GM21423 (cell line): ENCODE results near the gene DYNLRB1.

Source experiments
- ATAC-seq: cut with Tn5 transposase; IDR thresholded peaks from one replicate; pipeline ENCODE4 v1.9.1; 2021; ENCODE audit warnings: mild to moderate bottlenecking, moderate library complexity; ENCODE audit not compliant: unreplicated experiment

The DYNLRB1 gene

DNA sequence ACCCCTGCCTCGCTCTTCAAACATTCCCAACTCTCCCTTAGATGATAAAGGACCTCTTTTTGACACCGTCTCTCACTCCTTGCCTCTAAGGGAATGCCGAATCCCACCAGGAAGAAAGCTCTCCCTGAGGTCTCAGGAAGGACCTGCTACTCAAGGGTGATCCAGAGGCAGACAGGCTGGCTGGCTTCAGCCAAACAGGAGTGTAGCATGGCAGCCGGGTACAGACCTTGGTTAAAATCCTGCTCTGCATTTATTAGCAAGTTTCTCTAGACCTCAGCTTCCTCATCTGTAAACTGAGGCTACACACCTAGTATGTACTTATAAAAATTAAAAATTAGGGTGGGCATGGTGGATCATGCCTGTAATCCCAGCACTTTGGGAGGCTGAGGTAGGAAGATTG, 59.5 kb downstream of the DYNLRB1 start:
- ATAC-seq, result no peak

- no peak for ATAC-seq
Observed at GRCh38 chr20:34577061-34577460, 60.8 kb downstream of the DYNLRB1 start.

DNA sequence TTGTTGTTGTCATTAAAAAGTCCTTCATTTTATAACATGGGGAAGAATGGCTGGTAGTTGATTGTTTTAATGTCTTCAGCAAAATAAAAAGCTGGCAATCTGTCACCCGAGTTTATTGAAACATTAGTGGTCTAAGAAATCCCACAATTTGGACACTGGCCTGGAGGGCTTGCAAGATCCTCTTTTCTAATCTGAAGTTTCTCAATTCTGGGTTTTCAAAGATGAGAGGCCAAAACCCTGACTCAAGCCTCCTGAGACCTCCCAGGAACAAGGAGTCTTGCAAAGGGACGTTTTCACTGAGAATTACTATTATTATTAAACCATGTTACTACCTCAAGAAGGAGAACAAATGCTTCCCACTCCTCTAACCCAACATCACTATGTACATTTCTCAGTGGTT, 61.8 kb downstream of the DYNLRB1 start:
- ATAC-seq, result no peak

GRCh38 chr20:34578521-34578920, 62.3 kb downstream of the DYNLRB1 start:
- ATAC-seq, result no peak

- ATAC-seq, result no peak
Observed at GRCh38 chr20:34579191-34579978, 63.2 kb downstream of the DYNLRB1 start.

DNA sequence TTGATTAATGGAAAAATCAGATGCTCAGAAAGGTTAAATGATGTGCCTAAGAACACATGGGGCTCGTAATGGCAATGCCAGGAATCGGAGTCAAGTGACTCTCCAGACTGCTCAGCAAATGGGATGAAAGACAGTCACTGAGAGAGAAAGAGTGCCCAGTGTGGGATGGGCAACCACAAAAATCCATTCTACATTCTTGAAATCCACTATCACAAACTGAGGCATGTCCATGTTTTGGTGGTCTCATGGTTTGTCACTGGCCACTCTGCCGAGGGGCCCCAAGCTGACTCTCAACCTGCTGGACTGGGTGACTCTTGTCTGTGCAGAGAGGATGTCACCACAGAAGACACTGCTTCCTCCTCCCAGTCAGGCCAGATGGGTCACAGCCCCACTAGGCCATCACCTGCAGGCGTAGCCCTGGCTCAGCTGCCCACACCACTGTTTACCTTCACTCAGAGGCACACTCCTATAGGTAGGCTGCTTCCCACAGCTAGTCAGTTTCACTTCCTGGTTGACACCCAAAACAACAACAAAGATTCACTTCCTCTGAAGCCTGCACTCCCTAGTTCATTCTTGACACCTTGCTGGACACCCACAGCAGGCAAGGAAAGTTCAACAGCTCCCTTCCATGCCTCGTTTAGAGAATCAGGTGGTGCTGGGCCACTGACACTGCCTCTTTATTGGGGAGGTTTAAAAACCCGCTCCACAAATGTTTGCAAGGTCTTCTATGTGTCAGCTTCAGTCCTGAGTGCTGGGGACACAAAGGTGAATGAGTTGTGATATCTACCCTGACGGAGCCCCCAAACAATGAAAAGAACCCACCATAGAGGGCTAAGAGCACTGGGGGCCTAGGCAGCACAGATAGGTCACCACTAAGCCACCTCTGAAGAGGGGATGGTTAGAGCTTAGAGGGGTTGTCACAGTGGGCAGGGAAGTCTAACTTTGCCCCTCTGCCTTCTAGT, 64.0 kb downstream of the DYNLRB1 start:
- ATAC-seq, result peak; percentile 72

DNA sequence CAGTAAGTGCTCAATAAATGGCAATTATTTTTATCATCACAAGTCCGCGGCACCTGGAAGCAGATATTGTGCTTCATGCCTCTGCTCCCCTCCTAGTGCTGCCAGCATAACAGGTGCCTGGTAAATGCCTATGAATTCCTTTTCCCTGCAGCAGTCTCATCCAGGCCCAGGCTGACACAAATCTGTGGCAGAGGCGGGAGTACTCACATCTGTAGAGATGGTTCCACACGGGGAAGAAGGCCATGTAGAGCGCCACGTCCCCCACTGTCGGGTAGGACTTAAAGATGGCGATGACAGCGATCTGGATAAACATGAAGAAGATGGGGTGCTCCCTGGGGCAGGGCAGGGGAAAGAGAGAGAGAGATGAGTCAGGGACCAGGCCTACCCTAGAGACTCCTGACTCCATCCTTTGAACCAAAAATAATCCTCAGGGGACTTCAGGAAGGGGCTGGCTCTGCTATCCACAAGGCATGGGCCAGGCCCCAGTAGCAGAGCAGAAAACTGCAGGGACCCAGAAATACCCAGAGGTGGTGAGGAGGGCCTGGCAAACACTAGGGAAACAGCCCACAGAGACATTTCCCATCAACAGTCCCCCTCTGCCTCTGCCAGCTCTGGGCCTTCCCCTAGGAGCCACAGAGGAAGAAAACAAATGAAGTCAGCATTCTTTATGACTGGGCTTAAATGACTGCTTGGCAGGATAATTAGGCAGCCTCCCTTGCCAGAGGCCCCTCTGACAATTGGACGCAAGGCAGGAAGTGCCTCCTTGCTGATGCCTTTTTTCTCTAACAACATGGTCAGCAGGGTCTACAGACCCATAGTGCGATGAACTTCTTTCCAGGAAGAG, 65.3 kb downstream of the DYNLRB1 start:
- ATAC-seq, result no peak

- ATAC-seq, result no peak
Observed at GRCh38 chr20:34582221-34582620, 66.0 kb downstream of the DYNLRB1 start.

GRCh38 chr20:34582911-34583310, 66.7 kb downstream of the DYNLRB1 start:
- ATAC-seq, result no peak

DNA sequence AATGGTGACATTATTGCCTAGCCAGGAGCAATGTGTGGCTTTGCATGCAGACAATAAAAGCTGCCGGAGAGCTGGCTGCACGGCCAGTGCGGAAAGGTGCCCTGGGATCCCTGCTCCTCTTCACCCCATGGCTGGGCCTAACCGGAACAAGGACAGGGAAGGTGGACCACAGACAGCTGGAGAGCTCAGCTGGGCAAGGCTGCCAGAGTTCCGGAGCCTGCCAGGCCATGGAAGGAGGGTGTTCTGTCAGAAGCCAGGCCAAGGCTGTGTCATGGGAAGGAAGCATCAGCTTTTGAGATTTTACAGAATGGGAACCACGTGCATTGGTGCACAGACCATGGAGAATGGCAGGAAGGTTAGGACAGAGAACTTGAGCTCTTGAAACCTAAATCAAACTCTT, 67.3 kb downstream of the DYNLRB1 start:
- no peak for ATAC-seq

DNA sequence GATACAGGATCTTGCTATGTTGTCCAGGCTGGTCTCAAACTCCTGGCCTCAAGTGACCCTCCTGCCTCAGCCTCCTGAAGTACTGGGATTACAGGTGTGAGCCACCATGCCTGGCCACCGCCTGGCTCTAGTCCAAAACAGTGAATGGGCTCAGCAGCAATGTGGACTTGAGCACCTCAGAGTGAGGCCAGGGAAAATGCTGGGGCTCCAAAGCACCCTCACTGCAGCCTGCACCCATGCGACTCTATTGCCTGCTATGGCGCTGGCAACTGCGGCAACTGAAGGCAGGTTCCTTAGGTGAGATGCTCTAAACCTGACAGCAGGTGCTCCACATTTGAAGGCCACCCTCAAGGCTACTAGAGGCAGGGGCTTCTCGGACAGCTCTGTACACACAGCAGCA, 68.8 kb downstream of the DYNLRB1 start:
- no peak for ATAC-seq

DNA sequence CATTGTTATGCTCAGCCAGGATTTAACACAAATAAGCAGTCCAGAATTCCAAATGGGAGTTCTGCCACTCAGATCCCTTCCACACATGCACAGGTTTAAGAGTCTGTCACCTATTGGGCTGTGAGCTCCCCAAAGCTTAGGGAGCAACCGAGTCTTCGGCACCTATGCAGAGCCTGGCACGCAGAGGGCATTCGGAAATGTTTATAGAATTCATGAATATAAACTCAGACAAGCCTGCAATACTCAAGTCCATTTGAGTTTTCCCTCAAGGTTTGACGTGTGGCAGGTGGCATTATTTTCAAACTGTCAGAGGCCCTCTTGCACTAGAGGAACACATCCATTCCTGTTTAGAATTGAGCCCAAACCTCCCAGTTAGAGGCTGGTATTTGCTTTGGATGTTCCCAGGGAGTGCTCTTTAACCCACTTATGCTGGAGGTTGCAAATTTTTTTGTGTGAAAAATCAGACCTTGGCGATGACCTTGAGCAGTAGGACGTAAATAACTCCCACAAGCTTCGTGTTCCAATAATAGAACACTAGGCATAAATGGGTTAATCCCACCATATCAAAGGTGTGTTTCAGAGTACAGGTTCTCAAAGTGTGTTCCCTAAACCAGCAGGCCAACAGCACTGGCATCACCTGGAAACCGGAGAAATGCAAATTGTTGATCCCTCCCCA, 70.4 kb downstream of the DYNLRB1 start:
- ATAC-seq, result no peak
